PC-9 (cell line): Measurements from ENCODE around the gene GAPDHS. TPM values are rescaled to one million over a fixed set of nuclear protein-coding genes. Genes with fewer than 3 reads are reported as not detected.

Experiments used
- BruUV-seq: library from RNA; stranded (reverse); fragments of 400-500 nt; replicated peaks from 2 replicates; lab custom pipeline; 2021; lab: Mats Ljungman, UMichigan
- CTCF ChIA-PET: fragments of 300-600 bp; sonication (Branson Sonifier 250); formaldehyde crosslinking; loops from one replicate; lab custom pipeline; 2022; ENCODE audit warnings: antibody characterized with exemption; lab: Charles Lee
- POLR2A ChIA-PET: fragments of 300-600 bp; sonication (Branson Sonifier 250); formaldehyde crosslinking; loops from one replicate; lab custom pipeline; 2022; ENCODE audit warnings: antibody characterized with exemption; ENCODE audit not compliant: unreplicated experiment; lab: Charles Lee
- DNase-seq, 2 experiments: peaks; one replicate each; pipeline versions ENCODE4 v3.0.0 to v3.0.0-alpha.2; 2015 to 2022; ENCODE audit warnings: mixed read lengths in 1 of 2
- H2AFZ ChIP-seq: fragments of 200-600 bp; sonication (generic); 2 replicates; pipeline ENCODE4 v1.8.1; 2017; ENCODE audit warnings: antibody characterized with exemption
- H3F3A ChIP-seq: fragments of 200-600 bp; sonication (generic); 2 replicates; pipeline ENCODE4 v1.8.1; 2017; ENCODE audit warnings: antibody characterized with exemption, mild to moderate bottlenecking, low read depth; ENCODE audit not compliant: insufficient read depth
- H3K27ac ChIP-seq: fragments of 200-600 bp; sonication (generic); 2 replicates; pipeline ENCODE4 v1.6.1; 2016; ENCODE audit warnings: mixed run types
- H3K27me3 ChIP-seq: fragments of 200-600 bp; sonication (generic); 2 replicates; pipeline ENCODE4 v1.6.1; 2016; ENCODE audit warnings: low read depth, mixed run types; ENCODE audit not compliant: insufficient read depth
- H3K36me3 ChIP-seq: fragments of 200-600 bp; sonication (generic); 2 replicates; pipeline ENCODE4 v1.6.1; 2016; ENCODE audit warnings: low read depth, mixed run types
- H3K4me1 ChIP-seq: fragments of 200-600 bp; sonication (generic); replicated peaks from 2 replicates; pipeline ENCODE4 v1.6.1; 2016; ENCODE audit warnings: mixed run types; ENCODE audit not compliant: insufficient read depth
- H3K4me2 ChIP-seq: fragments of 200-600 bp; sonication (generic); 2 replicates; pipeline ENCODE4 v1.6.1; 2017; ENCODE audit warnings: mixed run types
- H3K4me3 ChIP-seq: fragments of 200-600 bp; sonication (generic); 2 replicates; pipeline ENCODE4 v1.6.1; 2016; ENCODE audit warnings: mixed run types
- H3K79me2 ChIP-seq: fragments of 200-600 bp; sonication (generic); 2 replicates; pipeline ENCODE4 v1.6.1; 2017; ENCODE audit warnings: low read depth, mixed run types
- H3K9me2 ChIP-seq: fragments of 200-600 bp; sonication (generic); 2 replicates; pipeline ENCODE4 v1.8.1; 2017; ENCODE audit warnings: mild to moderate bottlenecking; ENCODE audit not compliant: insufficient read depth
- H3K9me3 ChIP-seq: fragments of 200-600 bp; sonication (generic); 2 replicates; pipeline ENCODE4 v1.8.1; 2016; ENCODE audit warnings: low read depth; ENCODE audit not compliant: insufficient read depth
- H4K20me1 ChIP-seq: fragments of 200-600 bp; sonication (generic); 2 replicates; pipeline ENCODE4 v1.8.1; 2017; ENCODE audit not compliant: insufficient read depth
- EZH2 ChIP-seq: fragments of 200-600 bp; sonication (generic); IDR thresholded peaks from 2 replicates; pipeline ENCODE4 v1.8.0; 2017; ENCODE audit warnings: antibody characterized with exemption, low read depth
- intact Hi-C: fragments of 100-400 bp; cut with micrococcal nuclease; formaldehyde crosslinking; loops from one replicate; pipeline ENCODE4 v1.10.0; 2022; ENCODE audit not compliant: unreplicated experiment
- total RNA-seq: library from RNA; stranded (reverse); gene quantifications from 2 replicates; pipeline ENCODE4 v1.2.3, GENCODE V29; 2021
- TF ChIP-seq, protein P1 (sequence below): fragments of 200-600 bp; sonication (generic); conservative IDR thresholded peaks from 2 replicates; pipeline ENCODE4 v1.6.1; 2017; ENCODE audit warnings: mixed run types, antibody characterized with exemption, mild to moderate bottlenecking, moderate library complexity

GAPDHS gene
- total RNA-seq, 1 experiment from 2014 or later: not detected

DNA sequence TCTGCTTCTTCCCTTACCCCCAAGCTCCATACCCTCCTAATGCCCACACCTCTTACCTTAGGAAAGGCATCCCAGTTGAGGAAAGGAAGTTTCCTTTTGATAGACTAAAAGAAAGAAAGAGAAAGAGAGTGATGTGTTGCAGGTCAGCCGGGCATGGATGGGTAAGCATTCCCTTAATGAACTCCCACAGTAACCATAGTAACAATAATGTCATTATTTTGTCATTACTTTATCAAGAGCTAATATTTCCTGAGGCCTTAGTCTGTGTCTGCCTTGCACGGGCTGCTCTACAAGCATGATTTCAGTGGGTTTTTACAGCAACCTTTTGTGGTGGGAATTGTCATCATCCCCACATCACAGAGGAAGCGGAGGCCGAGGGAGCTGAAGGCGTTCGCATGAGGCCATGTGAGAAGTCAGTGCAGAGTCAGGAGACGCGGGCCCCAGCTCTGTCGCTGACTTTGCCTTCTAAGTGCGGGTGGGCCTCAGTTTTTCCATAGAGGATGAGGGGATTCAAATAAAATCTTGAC lies 45.5 kb upstream of the GAPDHS start:
- H2AFZ ChIP-seq: no peak overlapping the region
- H3K4me3 ChIP-seq: no peak overlapping the region
- H4K20me1 ChIP-seq: no peaks in the 10 kb centered on the region
- no peak for TF ChIP-seq EZH2
- TF ChIP-seq, protein P1, sequence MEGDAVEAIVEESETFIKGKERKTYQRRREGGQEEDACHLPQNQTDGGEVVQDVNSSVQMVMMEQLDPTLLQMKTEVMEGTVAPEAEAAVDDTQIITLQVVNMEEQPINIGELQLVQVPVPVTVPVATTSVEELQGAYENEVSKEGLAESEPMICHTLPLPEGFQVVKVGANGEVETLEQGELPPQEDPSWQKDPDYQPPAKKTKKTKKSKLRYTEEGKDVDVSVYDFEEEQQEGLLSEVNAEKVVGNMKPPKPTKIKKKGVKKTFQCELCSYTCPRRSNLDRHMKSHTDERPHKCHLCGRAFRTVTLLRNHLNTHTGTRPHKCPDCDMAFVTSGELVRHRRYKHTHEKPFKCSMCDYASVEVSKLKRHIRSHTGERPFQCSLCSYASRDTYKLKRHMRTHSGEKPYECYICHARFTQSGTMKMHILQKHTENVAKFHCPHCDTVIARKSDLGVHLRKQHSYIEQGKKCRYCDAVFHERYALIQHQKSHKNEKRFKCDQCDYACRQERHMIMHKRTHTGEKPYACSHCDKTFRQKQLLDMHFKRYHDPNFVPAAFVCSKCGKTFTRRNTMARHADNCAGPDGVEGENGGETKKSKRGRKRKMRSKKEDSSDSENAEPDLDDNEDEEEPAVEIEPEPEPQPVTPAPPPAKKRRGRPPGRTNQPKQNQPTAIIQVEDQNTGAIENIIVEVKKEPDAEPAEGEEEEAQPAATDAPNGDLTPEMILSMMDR: no peak
- H3K79me2 ChIP-seq: no peaks in the 10 kb centered on the region
- H3K27ac ChIP-seq: no peak overlapping the region
- H3K27me3 ChIP-seq: peaks cover 55% of the 10 kb centered on the region
- ChIA-PET POLR2A (no interaction called here), CTCF (interaction anchor here (0.6 kb wide), 1 partner anchor 345 kb away, joined by 15 read pairs; no protein-coding TSS in a partner anchor)
- no peaks in the 10 kb centered on the region for H3K9me3 ChIP-seq
- H3K4me1 ChIP-seq: peaks cover 10% of the 10 kb centered on the region
- DNase-seq: no peak
- H3K36me3 ChIP-seq: no peaks in the 10 kb centered on the region
- no peak overlapping the region for H3K4me2 ChIP-seq
- H3F3A ChIP-seq: no peaks in the 10 kb centered on the region
- BruUV-seq: no TSS peak
- intact Hi-C loops: no loop called here
- H3K9me2 ChIP-seq: no peaks in the 10 kb centered on the region

DNA sequence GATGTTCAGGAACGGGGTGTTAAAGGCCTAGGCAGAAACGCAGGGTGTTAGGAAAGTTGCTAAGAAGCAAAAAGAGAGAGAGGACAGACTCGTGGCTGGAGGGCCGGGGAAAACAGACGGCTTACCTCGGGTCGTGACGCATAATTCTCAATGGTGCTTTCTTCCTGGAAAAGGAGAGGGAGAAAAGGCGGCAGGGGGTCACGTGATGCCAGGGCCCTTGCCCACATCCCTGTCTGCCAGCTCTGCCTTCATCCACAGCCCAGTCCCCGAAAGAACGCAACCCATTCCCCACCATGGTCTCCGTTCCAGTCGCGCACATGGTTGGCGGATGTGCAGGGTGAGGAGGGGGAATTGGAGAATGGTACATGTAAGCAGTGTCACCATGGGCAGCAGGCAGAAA lies 44.6 kb upstream of the GAPDHS start:
- POLR2A ChIA-PET: no interaction called here
- no peak for TF ChIP-seq EZH2
- TF ChIP-seq, protein P1: no peak
- no peaks in the 10 kb centered on the region for H3F3A ChIP-seq
- DNase-seq: no peak
- H3K27me3 ChIP-seq: peaks cover 55% of the 10 kb centered on the region
- no peak overlapping the region for H3K27ac ChIP-seq
- BruUV-seq: no TSS peak
- H3K9me2 ChIP-seq: no peaks in the 10 kb centered on the region
- H3K4me3 ChIP-seq: no peak overlapping the region
- no peak overlapping the region for H3K4me2 ChIP-seq
- H3K79me2 ChIP-seq: no peaks in the 10 kb centered on the region
- H3K36me3 ChIP-seq: no peaks in the 10 kb centered on the region
- H3K9me3 ChIP-seq: no peaks in the 10 kb centered on the region
- no peak overlapping the region for H2AFZ ChIP-seq
- CTCF ChIA-PET: no interaction called here
- H4K20me1 ChIP-seq: no peaks in the 10 kb centered on the region
- peaks cover 10% of the 10 kb centered on the region for H3K4me1 ChIP-seq
- intact Hi-C loops: no loop called here

DNA sequence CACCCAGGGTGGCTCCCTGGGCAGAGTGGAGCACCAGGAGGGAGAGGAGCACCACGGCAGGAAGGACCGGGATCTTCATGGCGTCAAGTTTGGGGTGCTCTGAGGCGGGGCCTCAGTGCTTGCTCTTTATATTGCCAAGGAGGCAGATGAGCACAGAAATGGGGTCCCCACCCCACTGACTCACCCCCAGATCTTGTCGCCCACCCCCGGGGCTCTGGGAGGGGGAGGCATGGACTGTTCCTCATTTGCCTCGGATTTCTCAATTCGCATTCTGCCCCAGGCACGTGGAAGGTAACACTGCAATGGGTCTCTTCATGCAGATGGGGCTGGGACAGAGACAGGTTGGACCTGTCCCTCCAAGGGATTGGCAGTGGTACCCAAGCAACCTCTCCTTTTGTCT lies 42.9 kb upstream of the GAPDHS start, which contains the start of gene KRTDAP:
TSS of gene KRTDAP (minus strand) at position 101 of the 400 bp plus-strand sequence. CDS start at position 79, 22 bp downstream.
- H3K27me3 ChIP-seq: peaks cover 55% of the 10 kb centered on the region
- POLR2A ChIA-PET: interaction anchor here (0.6 kb wide), 1 partner anchor 20 kb away, joined by 4 read pairs; no protein-coding TSS in a partner anchor

More for the DNA sequence above, 42.9 kb upstream of the GAPDHS start, which contains the start of gene KRTDAP:
- Histone ChIP-seq H3K4me1 (peaks cover 10% of the 10 kb centered on the region), H3K79me2 (no peaks in the 10 kb centered on the region), H3K9me3 (no peaks in the 10 kb centered on the region), H4K20me1 (no peaks in the 10 kb centered on the region), H3K27ac (no peak within 1 kb of the TSS), H3K4me3 (no peak within 1 kb of the TSS), H2AFZ (no peak within 1 kb of the TSS), H3F3A (no peaks in the 10 kb centered on the region), H3K36me3 (no peaks in the 10 kb centered on the region), H3K9me2 (no peaks in the 10 kb centered on the region), H3K4me2 (no peak within 1 kb of the TSS)
- no TSS peak for BruUV-seq
- intact Hi-C loops: no loop called here
- CTCF ChIA-PET: no interaction called here
- DNase-seq: no peak
- TF ChIP-seq EZH2: no peak
- TF ChIP-seq, protein P1: no peak
